ENCODE results near the gene GPC3.

The GPC3 gene

DNA sequence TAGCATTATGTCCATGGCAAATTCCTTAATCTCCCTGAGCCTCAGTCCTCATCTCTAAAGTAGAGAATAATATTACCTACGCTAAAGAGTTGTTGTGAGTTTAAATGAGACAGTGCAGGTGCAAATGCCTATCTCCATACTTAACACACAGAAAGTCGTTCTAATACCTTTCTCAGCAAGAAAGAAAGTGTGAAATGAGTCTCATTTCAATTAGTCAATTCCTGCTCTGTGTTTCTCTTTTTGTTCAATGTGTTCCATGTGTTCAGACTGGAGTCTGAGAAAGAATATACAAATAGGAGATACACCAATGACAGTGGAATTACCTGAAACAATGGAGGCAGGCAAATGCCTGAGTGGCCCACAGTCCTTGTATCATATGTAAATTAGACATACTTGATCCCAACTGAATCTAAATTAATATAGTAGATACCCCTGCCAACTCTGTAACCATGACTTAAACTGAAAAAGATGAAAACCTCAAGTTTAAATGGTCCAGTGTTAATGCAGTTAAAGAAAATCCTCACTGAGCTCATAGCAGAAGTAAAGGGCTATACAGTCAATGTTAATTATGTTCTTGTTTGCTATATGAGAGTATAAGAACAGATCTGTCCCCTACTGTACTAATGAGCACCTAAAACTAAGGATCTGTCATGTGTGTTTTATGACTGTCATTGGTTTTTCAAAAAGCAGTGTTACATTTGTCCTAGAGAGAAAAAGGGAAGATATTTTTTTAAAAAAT, 68.2 kb downstream of the GPC3 start:
- TF ChIP-seq, protein P1, sequence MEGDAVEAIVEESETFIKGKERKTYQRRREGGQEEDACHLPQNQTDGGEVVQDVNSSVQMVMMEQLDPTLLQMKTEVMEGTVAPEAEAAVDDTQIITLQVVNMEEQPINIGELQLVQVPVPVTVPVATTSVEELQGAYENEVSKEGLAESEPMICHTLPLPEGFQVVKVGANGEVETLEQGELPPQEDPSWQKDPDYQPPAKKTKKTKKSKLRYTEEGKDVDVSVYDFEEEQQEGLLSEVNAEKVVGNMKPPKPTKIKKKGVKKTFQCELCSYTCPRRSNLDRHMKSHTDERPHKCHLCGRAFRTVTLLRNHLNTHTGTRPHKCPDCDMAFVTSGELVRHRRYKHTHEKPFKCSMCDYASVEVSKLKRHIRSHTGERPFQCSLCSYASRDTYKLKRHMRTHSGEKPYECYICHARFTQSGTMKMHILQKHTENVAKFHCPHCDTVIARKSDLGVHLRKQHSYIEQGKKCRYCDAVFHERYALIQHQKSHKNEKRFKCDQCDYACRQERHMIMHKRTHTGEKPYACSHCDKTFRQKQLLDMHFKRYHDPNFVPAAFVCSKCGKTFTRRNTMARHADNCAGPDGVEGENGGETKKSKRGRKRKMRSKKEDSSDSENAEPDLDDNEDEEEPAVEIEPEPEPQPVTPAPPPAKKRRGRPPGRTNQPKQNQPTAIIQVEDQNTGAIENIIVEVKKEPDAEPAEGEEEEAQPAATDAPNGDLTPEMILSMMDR (IDR thresholded peaks at IDR 0.05; ENCODE audit: insufficient read depth, low read length, poor library complexity, severe bottlenecking): no peak
- H3K4me3 ChIP-seq (replicated peaks; ENCODE audit: low read depth, low read length): no peak overlapping the region
- H3K36me3 ChIP-seq (ENCODE audit: control insufficient read depth, insufficient read depth, low read length): no peaks in the 10 kb centered on the region
- H3K27me3 ChIP-seq (replicated peaks; ENCODE audit: control insufficient read depth, insufficient read depth, low read length): no peaks in the 10 kb centered on the region; the same call in 1 of the 2 replicates
- peak; percentile 5 for DNase-seq (ENCODE audit: extremely low read depth, insufficient read length)

DNA sequence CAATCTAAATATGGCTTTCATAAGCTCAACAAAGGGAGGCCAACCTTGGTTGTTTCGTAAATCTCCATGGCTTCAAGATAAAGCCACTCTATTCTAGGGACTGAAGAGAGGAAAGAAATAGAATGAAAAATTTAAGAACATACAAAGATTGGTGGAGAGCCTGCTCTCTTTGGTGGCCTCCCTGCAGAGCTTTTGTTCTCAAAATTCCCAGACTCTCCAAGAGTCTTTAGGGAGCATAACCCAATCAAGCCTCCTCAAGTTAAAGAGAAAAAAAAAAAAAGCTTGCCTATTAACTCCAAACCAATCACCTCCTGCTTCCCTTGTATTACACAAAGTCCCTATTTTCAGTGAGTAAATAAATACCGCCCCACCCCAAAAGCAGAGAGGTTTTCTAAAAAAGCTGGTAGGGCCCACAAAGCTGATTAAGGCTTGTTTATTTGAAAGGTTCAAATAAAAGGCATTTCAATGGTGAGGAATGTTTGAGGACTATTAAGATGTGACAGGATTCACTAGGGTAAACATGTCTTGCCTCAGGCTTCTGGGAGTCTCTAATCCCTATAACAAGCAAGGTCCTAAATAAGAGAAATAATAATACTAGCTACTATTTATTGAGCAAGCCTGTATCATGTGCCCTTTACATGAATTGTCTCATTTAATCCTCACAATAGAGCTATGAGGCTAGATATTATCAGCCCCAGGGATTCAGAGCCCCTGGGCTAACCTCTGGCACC, 71.6 kb downstream of the GPC3 start:
- no peaks in the 10 kb centered on the region; the same call in 1 of the 2 replicates for H3K27me3 ChIP-seq (replicated peaks; ENCODE audit: control insufficient read depth, insufficient read depth, low read length)
- DNase-seq (ENCODE audit: extremely low read depth, insufficient read length): no peak
- H3K36me3 ChIP-seq (ENCODE audit: control insufficient read depth, insufficient read depth, low read length): no peaks in the 10 kb centered on the region
- TF ChIP-seq, protein P1 (IDR thresholded peaks at IDR 0.05; ENCODE audit: insufficient read depth, low read length, poor library complexity, severe bottlenecking): no peak
- H3K4me3 ChIP-seq (replicated peaks; ENCODE audit: low read depth, low read length): no peak overlapping the region

DNA sequence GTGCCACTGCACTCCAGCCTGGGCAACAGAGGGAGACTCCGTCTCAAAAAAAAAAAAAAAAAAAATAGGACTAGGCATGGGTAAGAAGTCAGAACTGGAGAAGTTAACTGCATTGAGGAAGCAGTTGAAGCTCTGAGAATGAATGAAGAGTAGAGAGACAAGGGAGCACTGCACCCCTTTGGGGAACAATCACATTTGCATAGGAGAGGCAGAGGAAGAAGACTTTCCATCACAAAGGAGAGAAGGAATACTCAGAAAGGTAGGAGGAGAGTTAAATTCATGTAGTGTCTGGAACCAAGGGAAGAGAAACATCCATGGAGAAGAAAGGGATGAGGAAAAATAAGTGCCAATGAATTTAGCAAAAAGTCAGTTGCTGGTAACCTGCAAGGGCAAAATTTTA, 72.4 kb downstream of the GPC3 start:
- TF ChIP-seq, protein P1 (IDR thresholded peaks at IDR 0.05; ENCODE audit: insufficient read depth, low read length, poor library complexity, severe bottlenecking): no peak
- DNase-seq (ENCODE audit: extremely low read depth, insufficient read length): no peak
- Histone ChIP-seq H3K27me3 (replicated peaks; ENCODE audit: control insufficient read depth, insufficient read depth, low read length) (no peaks in the 10 kb centered on the region), H3K4me3 (replicated peaks; ENCODE audit: low read depth, low read length) (no peak overlapping the region), H3K36me3 (ENCODE audit: control insufficient read depth, insufficient read depth, low read length) (no peaks in the 10 kb centered on the region)

DNA sequence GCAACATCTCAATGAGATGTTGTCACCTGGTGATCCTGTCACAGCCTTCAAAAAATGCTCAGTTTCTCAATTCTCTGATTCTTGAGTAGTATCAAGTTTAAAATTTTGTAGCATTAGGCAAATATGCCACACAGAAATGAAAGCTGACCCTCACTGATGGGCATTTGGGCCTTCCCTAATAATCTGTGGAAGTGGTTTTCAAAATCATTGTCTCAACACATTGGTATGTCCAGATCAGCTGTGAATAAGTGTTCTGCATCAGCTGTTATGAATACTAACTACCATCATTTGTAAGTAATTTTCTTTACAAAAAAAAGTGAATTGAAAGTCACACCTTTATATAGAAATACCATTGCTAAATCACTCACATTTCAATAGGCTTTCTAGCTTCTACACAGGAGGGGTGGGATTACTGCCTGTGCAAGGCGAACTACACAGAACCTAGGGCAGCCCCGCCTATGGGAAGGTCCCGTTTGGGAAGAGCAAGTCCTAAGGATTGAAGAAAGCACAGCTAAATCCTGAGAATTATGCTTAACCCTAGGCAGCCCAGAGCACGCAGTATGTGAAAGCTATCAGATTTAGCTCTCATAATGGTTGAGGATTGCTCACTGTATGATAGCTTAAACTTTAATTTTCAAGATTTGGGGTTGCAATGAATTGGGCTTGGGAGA, 73.4 kb downstream of the GPC3 start:
- TF ChIP-seq, protein P1 (IDR thresholded peaks at IDR 0.05; ENCODE audit: insufficient read depth, low read length, poor library complexity, severe bottlenecking): no peak
- DNase-seq (ENCODE audit: extremely low read depth, insufficient read length): no peak
- Histone ChIP-seq H3K27me3 (replicated peaks; ENCODE audit: control insufficient read depth, insufficient read depth, low read length) (no peaks in the 10 kb centered on the region), H3K4me3 (replicated peaks; ENCODE audit: low read depth, low read length) (no peak overlapping the region), H3K36me3 (ENCODE audit: control insufficient read depth, insufficient read depth, low read length) (no peaks in the 10 kb centered on the region)

DNA sequence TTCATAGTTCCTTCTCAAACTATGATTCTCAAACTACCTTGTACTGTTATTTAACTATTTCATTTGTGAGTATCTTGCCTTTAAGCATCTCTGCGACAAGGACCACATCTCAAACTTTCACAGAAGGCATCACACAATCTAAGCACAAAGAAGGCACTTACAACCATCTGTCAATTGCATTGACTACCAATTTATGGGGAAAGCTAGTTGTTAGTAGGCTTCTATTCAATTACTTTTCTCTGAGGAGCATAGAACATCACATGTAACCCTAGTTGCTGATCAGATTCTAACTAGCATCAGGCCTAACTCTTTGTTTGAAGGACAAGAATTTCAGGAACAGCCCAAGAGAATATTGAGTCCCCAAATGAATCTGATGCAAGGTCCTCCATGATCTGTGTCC, 74.9 kb downstream of the GPC3 start:
- TF ChIP-seq, protein P1 (IDR thresholded peaks at IDR 0.05; ENCODE audit: insufficient read depth, low read length, poor library complexity, severe bottlenecking): no peak

More for the DNA sequence above, 74.9 kb downstream of the GPC3 start:
- no peak for DNase-seq (ENCODE audit: extremely low read depth, insufficient read length)
- H3K36me3 ChIP-seq (ENCODE audit: control insufficient read depth, insufficient read depth, low read length): no peaks in the 10 kb centered on the region
- H3K4me3 ChIP-seq (replicated peaks; ENCODE audit: low read depth, low read length): no peak overlapping the region
- no peaks in the 10 kb centered on the region for H3K27me3 ChIP-seq (replicated peaks; ENCODE audit: control insufficient read depth, insufficient read depth, low read length)
